ENCODE data around the gene GSDME.

The GSDME gene

GRCh38 chr7:24653316-24654085 lies 103.8 kb downstream of the GSDME start:
- TF ChIP-seq, protein P1, sequence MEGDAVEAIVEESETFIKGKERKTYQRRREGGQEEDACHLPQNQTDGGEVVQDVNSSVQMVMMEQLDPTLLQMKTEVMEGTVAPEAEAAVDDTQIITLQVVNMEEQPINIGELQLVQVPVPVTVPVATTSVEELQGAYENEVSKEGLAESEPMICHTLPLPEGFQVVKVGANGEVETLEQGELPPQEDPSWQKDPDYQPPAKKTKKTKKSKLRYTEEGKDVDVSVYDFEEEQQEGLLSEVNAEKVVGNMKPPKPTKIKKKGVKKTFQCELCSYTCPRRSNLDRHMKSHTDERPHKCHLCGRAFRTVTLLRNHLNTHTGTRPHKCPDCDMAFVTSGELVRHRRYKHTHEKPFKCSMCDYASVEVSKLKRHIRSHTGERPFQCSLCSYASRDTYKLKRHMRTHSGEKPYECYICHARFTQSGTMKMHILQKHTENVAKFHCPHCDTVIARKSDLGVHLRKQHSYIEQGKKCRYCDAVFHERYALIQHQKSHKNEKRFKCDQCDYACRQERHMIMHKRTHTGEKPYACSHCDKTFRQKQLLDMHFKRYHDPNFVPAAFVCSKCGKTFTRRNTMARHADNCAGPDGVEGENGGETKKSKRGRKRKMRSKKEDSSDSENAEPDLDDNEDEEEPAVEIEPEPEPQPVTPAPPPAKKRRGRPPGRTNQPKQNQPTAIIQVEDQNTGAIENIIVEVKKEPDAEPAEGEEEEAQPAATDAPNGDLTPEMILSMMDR (IDR thresholded peaks at IDR 0.05; ENCODE audit: borderline replicate concordance, insufficient read depth, low read depth, low read length) = no peak
- H3K4me3 ChIP-seq (ENCODE audit: low read depth, low read length) = no peak overlapping the region

DNA sequence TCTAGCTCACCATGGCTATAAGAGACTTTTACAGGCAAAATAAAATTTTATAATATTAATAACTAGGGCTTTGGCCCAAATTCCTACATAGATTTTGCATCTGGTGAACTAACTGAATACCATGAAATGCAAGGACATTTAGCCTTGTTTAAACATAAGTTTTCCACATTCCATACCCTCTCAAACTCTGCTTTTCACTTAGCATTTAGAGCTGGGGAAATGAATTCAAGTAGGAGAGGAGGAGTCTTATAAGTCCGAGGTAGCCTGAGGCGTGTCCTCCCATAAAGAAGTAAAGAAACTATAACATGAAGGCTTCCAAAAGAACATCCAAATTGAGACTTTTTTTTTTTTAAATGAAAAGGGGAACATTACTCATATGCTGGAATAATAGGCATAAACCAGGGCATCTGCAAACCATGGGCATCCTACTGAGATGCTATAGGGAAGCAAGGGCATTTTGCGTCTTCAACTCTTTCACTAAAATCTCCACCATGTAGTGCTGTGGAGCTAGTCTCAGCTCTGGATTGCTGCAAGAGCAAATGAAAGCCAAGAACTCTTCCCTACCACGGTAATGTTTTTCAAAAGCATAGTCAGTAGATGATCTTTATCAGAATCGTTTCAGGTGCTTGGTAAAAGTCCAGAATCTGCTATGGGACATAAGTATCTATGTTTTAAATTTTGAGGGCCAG lies 104.9 kb downstream of the GSDME start:
- TF ChIP-seq, protein P1 (IDR thresholded peaks at IDR 0.05; ENCODE audit: borderline replicate concordance, insufficient read depth, low read depth, low read length) = no peak
- H3K4me3 ChIP-seq (ENCODE audit: low read depth, low read length) = no peak overlapping the region
